Putamen (tissue), 1 donor: ENCODE data around the gene CD244.
"Not testable (repeated sequence)": the region's sequence is repeated elsewhere in the genome, so short reads cannot be mapped to it uniquely, and the experiment has no call there.

ENCODE experiments used
- DNase-seq: peaks from one replicate; pipeline ENCODE4 v3.0.0-alpha.2; 2016; ENCODE audit warnings: low spot score

CD244 gene

GRCh38 chr1:160862203-160863060 is at the start of gene CD244:
TSS of gene CD244 (minus strand) at chr1:160862887. CDS start at chr1:160862677, 210 bp downstream.
- no peak for DNase-seq

- no peak for DNase-seq
These were observed 49.2 kb upstream of the CD244 start for GRCh38 chr1:160911925-160912324.

- no peak for DNase-seq
These were observed 48.8 kb upstream of the CD244 start for GRCh38 chr1:160911441-160911840.

- no peak for DNase-seq
These were observed 47.6 kb upstream of the CD244 start for GRCh38 chr1:160910170-160910750.

- DNase-seq: no peak
These were observed 45.3 kb upstream of the CD244 start for GRCh38 chr1:160907976-160908375.

- no peak for DNase-seq
These were observed 42.9 kb upstream of the CD244 start for GRCh38 chr1:160905617-160905989.

- DNase-seq: no peak
These were observed 42.3 kb upstream of the CD244 start for GRCh38 chr1:160904783-160905616.

- DNase-seq: not testable (repeated sequence)
These were observed 39.6 kb upstream of the CD244 start for GRCh38 chr1:160902251-160902650.

- DNase-seq: no peak
These were observed 39.1 kb upstream of the CD244 start for GRCh38 chr1:160901768-160902167.

GRCh38 chr1:160900683-160901082 is 38.0 kb upstream of the CD244 start:
- not testable (repeated sequence) for DNase-seq

GRCh38 chr1:160894368-160895135 is 31.9 kb upstream of the CD244 start:
- not testable (repeated sequence) for DNase-seq

- DNase-seq: no peak
These were observed 28.8 kb upstream of the CD244 start for GRCh38 chr1:160891474-160891873.

GRCh38 chr1:160888926-160889325 is 26.2 kb upstream of the CD244 start:
- DNase-seq: no peak

GRCh38 chr1:160887071-160887470 is 24.4 kb upstream of the CD244 start:
- no peak for DNase-seq

- no peak for DNase-seq
These were observed 22.4 kb upstream of the CD244 start, which contains the start of gene ITLN1 for GRCh38 chr1:160885042-160885441. TSS of gene ITLN1 (minus strand) at chr1:160885180. CDS start at chr1:160884877, 303 bp downstream.

- DNase-seq: no peak
These were observed 21.9 kb upstream of the CD244 start for GRCh38 chr1:160884579-160884978.

GRCh38 chr1:160883581-160884513 is 21.2 kb upstream of the CD244 start:
- no peak for DNase-seq

GRCh38 chr1:160882582-160882981 is 19.9 kb upstream of the CD244 start:
- DNase-seq: no peak

GRCh38 chr1:160881264-160881663 is 18.6 kb upstream of the CD244 start:
- not testable (repeated sequence) for DNase-seq

- no peak for DNase-seq
These were observed 17.5 kb upstream of the CD244 start for GRCh38 chr1:160880216-160880615.

GRCh38 chr1:160879056-160879455 is 16.4 kb upstream of the CD244 start:
- DNase-seq: no peak
